ENCODE data around the gene MADD.
A peak's percentile ranks its signal among the peaks of the same experiment; 100 is the strongest.

The MADD gene

DNA sequence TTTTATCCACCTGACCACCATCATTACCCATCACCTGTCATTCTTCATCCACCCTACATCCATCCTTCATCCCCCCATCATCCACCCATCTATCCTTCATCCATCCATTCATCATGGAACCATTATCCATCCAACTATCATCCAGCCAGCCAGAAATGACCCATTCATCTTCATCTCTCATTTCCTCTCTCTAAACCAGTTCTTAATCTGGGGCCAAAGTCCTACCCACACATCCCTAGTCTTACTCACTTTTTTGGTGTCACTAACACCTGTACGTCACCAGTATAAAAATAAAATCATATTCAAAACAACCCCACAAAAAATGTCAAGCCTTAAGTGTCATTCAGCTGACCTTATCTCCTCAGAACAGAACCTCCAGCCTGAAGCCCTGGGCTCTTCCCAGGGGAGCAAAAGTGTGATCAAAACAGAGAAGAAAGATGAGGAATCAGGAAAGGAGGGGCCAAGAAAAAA is 96.1 kb downstream of the MADD start:
- H3K9ac ChIP-seq (ENCODE audit: low read length): no peak overlapping the region
- no peak overlapping the region for H3K4ac ChIP-seq (ENCODE audit: low read depth, low read length)
- H3K4me1 ChIP-seq (ENCODE audit: control insufficient read depth, low read depth, low read length): no peaks in the 10 kb centered on the region
- no peak overlapping the region for H2AK5ac ChIP-seq (ENCODE audit: low read length)
- no peak overlapping the region for H3K18ac ChIP-seq (ENCODE audit: low read length)
- no peak overlapping the region for H3K23ac ChIP-seq (ENCODE audit: low read length)
- DNase-seq: no peak
- H2BK120ac ChIP-seq (ENCODE audit: low read depth, low read length): no peak overlapping the region
- no peak overlapping the region for H3K56ac ChIP-seq (ENCODE audit: low read length)
- H3K4me2 ChIP-seq (ENCODE audit: low read length): no peak overlapping the region
- no peaks in the 10 kb centered on the region for H3K36me3 ChIP-seq (ENCODE audit: control insufficient read depth, insufficient read depth, low read length)
- H3K27me3 ChIP-seq (ENCODE audit: insufficient read depth, low read length, poor library complexity): no peaks in the 10 kb centered on the region
- H2BK5ac ChIP-seq (ENCODE audit: low read length): no peak overlapping the region
- WGBS (ENCODE audit: extremely low coverage, insufficient coverage, low lambda C conversion rate): 100% methylated on average over 1 of the region's 1 CpG
- no peak overlapping the region for H2BK15ac ChIP-seq (replicated peaks; ENCODE audit: low read depth)
- no peak overlapping the region for H4K5ac ChIP-seq (ENCODE audit: low read length)
- no peak overlapping the region for H4K8ac ChIP-seq (ENCODE audit: low read depth, low read length)
- no peak overlapping the region for H3K27ac ChIP-seq (ENCODE audit: low read depth, low read length)
- no peak overlapping the region for H3K4me3 ChIP-seq (ENCODE audit: low read length)
- no peaks in the 10 kb centered on the region for H3K79me2 ChIP-seq (ENCODE audit: control insufficient read depth, insufficient read depth, low read length)
- H3K79me1 ChIP-seq (ENCODE audit: low read length): no peaks in the 10 kb centered on the region

DNA sequence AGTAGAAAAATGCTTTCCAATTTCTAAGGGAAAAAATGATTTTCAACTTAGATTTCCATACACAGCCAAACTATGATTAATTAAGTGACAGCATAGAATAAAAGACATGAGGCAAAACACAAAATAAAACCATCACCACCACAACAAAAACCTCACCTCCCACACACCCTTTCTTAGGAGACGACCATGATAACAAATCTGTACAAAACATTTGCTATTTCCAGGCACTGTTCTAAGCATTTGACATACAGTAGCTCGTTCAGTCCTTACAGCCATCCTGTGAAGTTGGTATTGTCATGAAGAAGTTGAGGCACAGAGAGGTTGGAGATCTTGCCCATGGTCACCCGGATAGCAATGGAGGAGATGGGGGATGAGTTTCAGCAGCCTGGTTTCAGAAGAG is 99.7 kb downstream of the MADD start:
- H2AK5ac ChIP-seq (ENCODE audit: low read length): no peak overlapping the region
- H3K27me3 ChIP-seq (ENCODE audit: insufficient read depth, low read length, poor library complexity): no peaks in the 10 kb centered on the region
- no peaks in the 10 kb centered on the region for H3K79me2 ChIP-seq (ENCODE audit: control insufficient read depth, insufficient read depth, low read length)
- H3K4me3 ChIP-seq (ENCODE audit: low read length): no peak overlapping the region
- no peak overlapping the region for H3K4ac ChIP-seq (ENCODE audit: low read depth, low read length)
- H3K4me2 ChIP-seq (ENCODE audit: low read length): no peak overlapping the region
- H3K36me3 ChIP-seq (ENCODE audit: control insufficient read depth, insufficient read depth, low read length): no peaks in the 10 kb centered on the region
- DNase-seq: no peak
- H4K5ac ChIP-seq (ENCODE audit: low read length): no peak overlapping the region
- no peaks in the 10 kb centered on the region for H3K4me1 ChIP-seq (ENCODE audit: control insufficient read depth, low read depth, low read length)
- H3K79me1 ChIP-seq (ENCODE audit: low read length): no peaks in the 10 kb centered on the region
- no peak overlapping the region for H3K9ac ChIP-seq (ENCODE audit: low read length)
- no peak overlapping the region for H2BK5ac ChIP-seq (ENCODE audit: low read length)
- no peak overlapping the region for H3K56ac ChIP-seq (ENCODE audit: low read length)
- H2BK15ac ChIP-seq (replicated peaks; ENCODE audit: low read depth): no peak overlapping the region
- WGBS (ENCODE audit: extremely low coverage, insufficient coverage, low lambda C conversion rate): no CpG with 5 or more reads among the region's 3 CpGs
- H4K8ac ChIP-seq (ENCODE audit: low read depth, low read length): no peak overlapping the region
- no peak overlapping the region for H3K27ac ChIP-seq (ENCODE audit: low read depth, low read length)
- no peak overlapping the region for H3K18ac ChIP-seq (ENCODE audit: low read length)
- no peak overlapping the region for H3K23ac ChIP-seq (ENCODE audit: low read length)
- H2BK120ac ChIP-seq (ENCODE audit: low read depth, low read length): no peak overlapping the region

DNA sequence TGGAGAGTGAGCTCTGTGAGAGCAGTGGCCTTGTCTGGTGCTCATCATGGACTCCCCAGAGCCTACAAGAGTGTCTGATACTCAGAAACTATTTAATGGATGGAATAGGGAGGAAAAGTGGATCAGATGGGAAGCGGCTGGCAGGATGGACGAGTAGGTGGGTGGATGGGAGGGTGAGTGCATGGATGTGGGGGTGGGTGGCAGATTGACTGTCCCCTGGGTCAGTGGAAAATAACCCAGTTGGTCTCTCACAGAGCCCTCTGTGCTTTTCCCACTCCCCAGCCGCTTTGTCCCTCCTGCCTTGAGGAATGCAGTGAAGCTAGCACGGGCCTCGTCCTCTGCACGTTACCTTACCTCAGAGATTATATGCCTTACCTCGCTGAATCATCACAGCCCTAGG is 102.5 kb downstream of the MADD start:
- no peak overlapping the region for H3K23ac ChIP-seq (ENCODE audit: low read length)
- no peak overlapping the region for H2BK120ac ChIP-seq (ENCODE audit: low read depth, low read length)
- no peak overlapping the region for H3K56ac ChIP-seq (ENCODE audit: low read length)
- H3K27me3 ChIP-seq (ENCODE audit: insufficient read depth, low read length, poor library complexity): no peaks in the 10 kb centered on the region
- no peak overlapping the region for H3K4me2 ChIP-seq (ENCODE audit: low read length)
- H3K27ac ChIP-seq (ENCODE audit: low read depth, low read length): no peak overlapping the region
- no peak for DNase-seq
- WGBS (ENCODE audit: extremely low coverage, insufficient coverage, low lambda C conversion rate): no CpG with 5 or more reads among the region's 7 CpGs
- no peak overlapping the region for H2AK5ac ChIP-seq (ENCODE audit: low read length)
- H2BK15ac ChIP-seq (replicated peaks; ENCODE audit: low read depth): no peak overlapping the region
- H3K36me3 ChIP-seq (ENCODE audit: control insufficient read depth, insufficient read depth, low read length): no peaks in the 10 kb centered on the region
- no peaks in the 10 kb centered on the region for H3K79me1 ChIP-seq (ENCODE audit: low read length)
- no peaks in the 10 kb centered on the region for H3K4me1 ChIP-seq (ENCODE audit: control insufficient read depth, low read depth, low read length)
- no peak overlapping the region for H4K5ac ChIP-seq (ENCODE audit: low read length)
- H3K9ac ChIP-seq (ENCODE audit: low read length): no peak overlapping the region
- H3K4ac ChIP-seq (ENCODE audit: low read depth, low read length): no peak overlapping the region
- no peak overlapping the region for H3K4me3 ChIP-seq (ENCODE audit: low read length)
- no peak overlapping the region for H4K8ac ChIP-seq (ENCODE audit: low read depth, low read length)
- no peak overlapping the region for H2BK5ac ChIP-seq (ENCODE audit: low read length)
- H3K79me2 ChIP-seq (ENCODE audit: control insufficient read depth, insufficient read depth, low read length): no peaks in the 10 kb centered on the region
- H3K18ac ChIP-seq (ENCODE audit: low read length): no peak overlapping the region

DNA sequence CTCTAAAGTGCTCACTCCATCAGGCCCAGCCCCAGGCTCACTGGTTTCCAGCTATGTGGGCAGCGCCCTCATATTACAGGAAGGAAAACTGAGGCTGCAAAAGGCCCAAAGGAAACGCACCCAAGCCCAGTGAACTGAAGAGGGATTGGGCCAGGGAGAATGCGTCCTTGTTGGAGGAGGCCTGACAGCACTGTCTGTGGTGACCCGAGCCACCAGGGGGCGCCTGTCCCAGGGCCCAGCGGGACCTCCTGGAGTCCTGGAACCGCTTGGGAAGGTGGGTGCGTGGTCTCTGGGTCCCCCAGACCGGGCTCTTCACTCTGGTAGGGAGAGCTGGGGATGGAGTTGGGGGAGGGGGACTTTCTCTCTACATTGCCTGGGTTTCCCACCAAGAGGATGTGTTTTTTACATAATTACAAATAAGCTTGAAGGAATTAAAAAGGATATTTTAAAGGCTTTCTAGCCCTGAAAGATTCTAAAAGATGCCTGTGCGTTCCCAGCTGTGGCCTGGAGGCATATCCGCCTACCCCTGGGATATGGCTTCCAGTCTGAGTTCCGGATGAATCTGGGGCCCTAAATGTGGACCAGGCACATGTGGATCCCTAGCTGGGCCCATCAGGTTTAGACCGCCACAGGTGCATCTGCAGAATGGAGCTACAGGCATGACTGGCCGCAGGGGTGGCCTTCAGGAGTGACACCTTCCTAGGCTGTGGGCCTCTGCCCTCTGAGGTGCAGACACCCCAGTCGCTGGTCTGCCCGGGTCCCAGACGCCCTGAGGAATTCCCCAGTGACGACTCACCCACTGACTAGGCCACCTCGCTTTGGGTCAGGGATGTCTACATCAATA is 104.2 kb downstream of the MADD start:
- Histone ChIP-seq H3K4me2 (ENCODE audit: low read length) (no peak overlapping the region), H3K4me3 (ENCODE audit: low read length) (no peak overlapping the region), H3K9ac (ENCODE audit: low read length) (no peak overlapping the region), H3K4ac (ENCODE audit: low read depth, low read length) (no peak overlapping the region), H3K36me3 (ENCODE audit: control insufficient read depth, insufficient read depth, low read length) (no peaks in the 10 kb centered on the region), H3K79me1 (ENCODE audit: low read length) (no peaks in the 10 kb centered on the region), H2BK5ac (ENCODE audit: low read length) (no peak overlapping the region), H4K5ac (ENCODE audit: low read length) (no peak overlapping the region), H3K27ac (ENCODE audit: low read depth, low read length) (no peak overlapping the region), H3K56ac (ENCODE audit: low read length) (peak overlapping the region; percentile 30), H3K4me1 (ENCODE audit: control insufficient read depth, low read depth, low read length) (peaks cover 5% of the 10 kb centered on the region), H3K27me3 (ENCODE audit: insufficient read depth, low read length, poor library complexity) (no peaks in the 10 kb centered on the region), H3K18ac (ENCODE audit: low read length) (no peak overlapping the region), H4K8ac (ENCODE audit: low read depth, low read length) (no peak overlapping the region), H2AK5ac (ENCODE audit: low read length) (no peak overlapping the region), H2BK15ac (replicated peaks; ENCODE audit: low read depth) (no peak overlapping the region), H3K23ac (ENCODE audit: low read length) (no peak overlapping the region), H3K79me2 (ENCODE audit: control insufficient read depth, insufficient read depth, low read length) (no peaks in the 10 kb centered on the region), H2BK120ac (ENCODE audit: low read depth, low read length) (no peak overlapping the region)
- peak; percentile 79 for DNase-seq
- no CpG with 5 or more reads among the region's 19 CpGs for WGBS (ENCODE audit: extremely low coverage, insufficient coverage, low lambda C conversion rate)

DNA sequence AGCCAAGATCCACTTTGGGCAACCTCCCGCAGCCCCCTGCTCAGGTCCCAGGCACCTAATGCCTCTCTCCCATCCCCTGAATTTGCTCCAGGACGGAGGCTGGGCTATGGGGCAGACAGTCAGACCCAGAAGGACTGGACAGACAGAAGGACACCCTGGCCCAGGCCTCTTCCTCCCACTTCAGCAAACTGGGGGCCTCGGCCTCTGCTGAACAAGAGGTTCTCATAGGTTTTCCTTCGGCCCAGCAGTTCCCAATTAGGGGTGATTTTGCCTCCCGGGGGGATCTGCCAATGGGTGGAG is 104.7 kb downstream of the MADD start:
- Histone ChIP-seq H3K56ac (ENCODE audit: low read length) (no peak overlapping the region), H3K79me2 (ENCODE audit: control insufficient read depth, insufficient read depth, low read length) (no peaks in the 10 kb centered on the region), H2BK5ac (ENCODE audit: low read length) (no peak overlapping the region), H3K79me1 (ENCODE audit: low read length) (no peaks in the 10 kb centered on the region), H2AK5ac (ENCODE audit: low read length) (no peak overlapping the region), H3K18ac (ENCODE audit: low read length) (no peak overlapping the region), H3K27me3 (ENCODE audit: insufficient read depth, low read length, poor library complexity) (no peaks in the 10 kb centered on the region), H3K4me3 (ENCODE audit: low read length) (no peak overlapping the region), H3K27ac (ENCODE audit: low read depth, low read length) (no peak overlapping the region), H4K5ac (ENCODE audit: low read length) (no peak overlapping the region), H3K4ac (ENCODE audit: low read depth, low read length) (no peak overlapping the region), H4K8ac (ENCODE audit: low read depth, low read length) (no peak overlapping the region), H2BK15ac (replicated peaks; ENCODE audit: low read depth) (no peak overlapping the region), H2BK120ac (ENCODE audit: low read depth, low read length) (no peak overlapping the region), H3K9ac (ENCODE audit: low read length) (no peak overlapping the region), H3K4me1 (ENCODE audit: control insufficient read depth, low read depth, low read length) (peaks cover 5% of the 10 kb centered on the region), H3K4me2 (ENCODE audit: low read length) (no peak overlapping the region), H3K36me3 (ENCODE audit: control insufficient read depth, insufficient read depth, low read length) (no peaks in the 10 kb centered on the region), H3K23ac (ENCODE audit: low read length) (no peak overlapping the region)
- no peak for DNase-seq
- WGBS (ENCODE audit: extremely low coverage, insufficient coverage, low lambda C conversion rate): no CpG with 5 or more reads among the region's 5 CpGs

DNA sequence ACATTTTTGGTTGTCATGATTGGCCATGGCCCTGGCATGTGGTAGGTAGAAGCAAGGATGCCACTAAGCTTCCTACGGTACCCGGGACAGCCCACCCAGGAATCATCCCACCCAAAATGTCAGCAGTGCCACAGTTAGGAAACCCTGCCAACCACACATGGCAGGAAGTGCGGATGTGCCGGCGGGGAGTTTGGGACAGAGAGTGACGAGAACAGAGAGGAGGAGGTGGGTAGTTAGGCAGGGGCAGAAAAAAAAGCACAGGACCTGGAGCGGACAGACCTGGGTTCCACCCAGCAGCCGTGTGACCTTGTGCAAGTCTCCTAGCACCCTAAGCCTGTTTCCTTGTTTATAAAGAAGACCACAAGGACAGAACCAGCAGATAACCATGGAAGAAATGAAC is 105.1 kb downstream of the MADD start:
- H3K18ac ChIP-seq (ENCODE audit: low read length): no peak overlapping the region
- H3K4ac ChIP-seq (ENCODE audit: low read depth, low read length): no peak overlapping the region
- WGBS (ENCODE audit: extremely low coverage, insufficient coverage, low lambda C conversion rate): no CpG with 5 or more reads among the region's 8 CpGs
- no peaks in the 10 kb centered on the region for H3K79me1 ChIP-seq (ENCODE audit: low read length)
- no peak for DNase-seq
- no peak overlapping the region for H3K56ac ChIP-seq (ENCODE audit: low read length)
- no peak overlapping the region for H3K27ac ChIP-seq (ENCODE audit: low read depth, low read length)
- H3K23ac ChIP-seq (ENCODE audit: low read length): no peak overlapping the region
- H2BK120ac ChIP-seq (ENCODE audit: low read depth, low read length): no peak overlapping the region
- no peak overlapping the region for H2AK5ac ChIP-seq (ENCODE audit: low read length)
- H4K8ac ChIP-seq (ENCODE audit: low read depth, low read length): no peak overlapping the region
- H2BK15ac ChIP-seq (replicated peaks; ENCODE audit: low read depth): no peak overlapping the region
- no peak overlapping the region for H4K5ac ChIP-seq (ENCODE audit: low read length)
- H3K4me2 ChIP-seq (ENCODE audit: low read length): no peak overlapping the region
- H3K9ac ChIP-seq (ENCODE audit: low read length): no peak overlapping the region
- H3K79me2 ChIP-seq (ENCODE audit: control insufficient read depth, insufficient read depth, low read length): no peaks in the 10 kb centered on the region
- H3K27me3 ChIP-seq (ENCODE audit: insufficient read depth, low read length, poor library complexity): no peaks in the 10 kb centered on the region
- H3K4me3 ChIP-seq (ENCODE audit: low read length): no peak overlapping the region
- no peak overlapping the region for H2BK5ac ChIP-seq (ENCODE audit: low read length)
- H3K36me3 ChIP-seq (ENCODE audit: control insufficient read depth, insufficient read depth, low read length): no peaks in the 10 kb centered on the region
- peaks cover 5% of the 10 kb centered on the region for H3K4me1 ChIP-seq (ENCODE audit: control insufficient read depth, low read depth, low read length)

All from mesendoderm (in vitro differentiated cells).